Cardiac fibroblast (primary cell): ENCODE measurements around the gene CCDC150.
A peak's percentile ranks its signal among the peaks of the same experiment; 100 is the strongest.

Source experiments
- DNase-seq, 2 donors: peaks; one replicate each; pipeline versions ENCODE4 v3.0.0 to v3.0.0-alpha.2; 2010; ENCODE audit warnings: low read depth in 2 of 2
- H3K4me3 ChIP-seq, 2 donors: replicated peaks in 1 of 2; 1 replicate in 1 of 2; 2 replicates in 1 of 2; pipeline ENCODE4 v1.5.1; 2011; ENCODE audit warnings: low read depth in 2 of 2, low read length in 2 of 2, mild to moderate bottlenecking in 2 of 2, moderate library complexity in 1 of 2
- TF ChIP-seq, protein P1 (sequence below): IDR thresholded peaks from one replicate; pipeline ENCODE4 v1.5.1; 2011; ENCODE audit warnings: low read depth, mild to moderate bottlenecking, low read length, inconsistent platforms

CCDC150 gene

GRCh38 chr2:196748123-196748522 is 108.6 kb downstream of the CCDC150 start:
- TF ChIP-seq, protein P1, sequence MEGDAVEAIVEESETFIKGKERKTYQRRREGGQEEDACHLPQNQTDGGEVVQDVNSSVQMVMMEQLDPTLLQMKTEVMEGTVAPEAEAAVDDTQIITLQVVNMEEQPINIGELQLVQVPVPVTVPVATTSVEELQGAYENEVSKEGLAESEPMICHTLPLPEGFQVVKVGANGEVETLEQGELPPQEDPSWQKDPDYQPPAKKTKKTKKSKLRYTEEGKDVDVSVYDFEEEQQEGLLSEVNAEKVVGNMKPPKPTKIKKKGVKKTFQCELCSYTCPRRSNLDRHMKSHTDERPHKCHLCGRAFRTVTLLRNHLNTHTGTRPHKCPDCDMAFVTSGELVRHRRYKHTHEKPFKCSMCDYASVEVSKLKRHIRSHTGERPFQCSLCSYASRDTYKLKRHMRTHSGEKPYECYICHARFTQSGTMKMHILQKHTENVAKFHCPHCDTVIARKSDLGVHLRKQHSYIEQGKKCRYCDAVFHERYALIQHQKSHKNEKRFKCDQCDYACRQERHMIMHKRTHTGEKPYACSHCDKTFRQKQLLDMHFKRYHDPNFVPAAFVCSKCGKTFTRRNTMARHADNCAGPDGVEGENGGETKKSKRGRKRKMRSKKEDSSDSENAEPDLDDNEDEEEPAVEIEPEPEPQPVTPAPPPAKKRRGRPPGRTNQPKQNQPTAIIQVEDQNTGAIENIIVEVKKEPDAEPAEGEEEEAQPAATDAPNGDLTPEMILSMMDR: no peak
- H3K4me3 ChIP-seq: no peak overlapping the region
- no peak for DNase-seq

- TF ChIP-seq, protein P1: no peak
- DNase-seq: no peak
- H3K4me3 ChIP-seq: no peak overlapping the region
Observed at GRCh38 chr2:196750291-196750923, 110.9 kb downstream of the CCDC150 start.

DNA sequence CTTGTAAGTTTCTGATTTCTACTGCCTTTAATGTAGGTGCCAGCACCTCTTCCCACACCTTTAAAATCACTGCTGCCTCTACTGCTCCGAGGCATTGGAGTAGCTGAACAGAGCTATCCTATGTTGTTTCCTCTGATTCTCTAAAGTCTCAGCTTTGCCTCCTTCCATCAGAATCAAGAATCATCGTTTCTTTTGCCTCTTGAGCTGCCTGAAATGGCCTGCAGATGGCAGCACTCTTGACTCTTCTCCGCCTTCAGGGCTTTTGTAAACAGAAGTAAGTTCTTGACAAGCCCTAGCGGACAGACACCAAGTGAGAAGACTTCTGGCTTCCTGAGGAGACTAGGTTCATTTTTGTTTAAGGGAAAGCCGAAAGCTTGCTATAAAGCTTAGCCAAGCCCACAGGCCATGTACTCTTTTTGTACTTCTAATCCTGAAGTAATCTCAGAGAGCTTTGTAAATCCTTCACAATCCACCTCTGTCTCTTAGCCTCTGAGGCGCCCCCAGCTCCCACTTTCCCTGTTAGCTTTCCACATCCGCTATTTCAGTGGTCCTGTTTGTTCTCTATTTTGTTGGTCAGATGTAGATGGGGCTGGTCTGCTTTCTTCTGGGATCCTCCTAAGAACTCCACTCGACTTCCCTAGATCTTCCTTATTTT is 111.6 kb downstream of the CCDC150 start:
- DNase-seq: peak; percentile 78 to 84
- H3K4me3 ChIP-seq: no peak overlapping the region
- TF ChIP-seq, protein P1: peak; percentile 92

GRCh38 chr2:196758474-196759377 is 119.2 kb downstream of the CCDC150 start:
- TF ChIP-seq, protein P1: peak; percentile 35
- DNase-seq: peak; percentile 57 to 60
- H3K4me3 ChIP-seq: no peak overlapping the region

GRCh38 chr2:196759378-196759706 is 119.8 kb downstream of the CCDC150 start:
- TF ChIP-seq, protein P1: no peak

DNA sequence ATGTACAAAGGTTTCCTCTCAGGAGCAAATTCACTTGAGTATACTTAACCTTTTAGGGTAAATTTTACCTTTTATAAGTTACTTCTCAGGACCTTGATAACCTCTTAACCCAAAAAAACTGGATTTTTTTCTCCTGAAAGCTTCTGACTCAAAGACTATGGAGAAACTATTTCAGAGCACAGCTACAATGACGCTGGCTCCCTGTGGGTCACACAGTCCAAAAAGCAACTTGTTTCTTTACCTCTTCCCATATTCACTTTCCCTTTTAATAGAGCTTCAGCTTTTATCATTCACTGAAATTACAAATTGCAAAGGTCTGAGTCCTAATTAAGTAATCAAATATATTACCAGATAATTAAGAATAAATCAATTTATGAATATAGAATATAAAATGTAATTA is 127.6 kb downstream of the CCDC150 start:
- H3K4me3 ChIP-seq: no peak overlapping the region
- no peak for DNase-seq
- TF ChIP-seq, protein P1: no peak

More at GRCh38 chr2:196759378-196759706, 119.8 kb downstream of the CCDC150 start:
- no peak overlapping the region for H3K4me3 ChIP-seq
- peak; percentile 38 to 51 for DNase-seq
